ENCODE measurements around the gene HECTD3.
A peak's percentile ranks its signal among the peaks of the same experiment; 100 is the strongest.
"Not testable (repeated sequence)": the region's sequence is repeated elsewhere in the genome, so short reads cannot be mapped to it uniquely, and the experiment has no call there.

The HECTD3 gene

DNA sequence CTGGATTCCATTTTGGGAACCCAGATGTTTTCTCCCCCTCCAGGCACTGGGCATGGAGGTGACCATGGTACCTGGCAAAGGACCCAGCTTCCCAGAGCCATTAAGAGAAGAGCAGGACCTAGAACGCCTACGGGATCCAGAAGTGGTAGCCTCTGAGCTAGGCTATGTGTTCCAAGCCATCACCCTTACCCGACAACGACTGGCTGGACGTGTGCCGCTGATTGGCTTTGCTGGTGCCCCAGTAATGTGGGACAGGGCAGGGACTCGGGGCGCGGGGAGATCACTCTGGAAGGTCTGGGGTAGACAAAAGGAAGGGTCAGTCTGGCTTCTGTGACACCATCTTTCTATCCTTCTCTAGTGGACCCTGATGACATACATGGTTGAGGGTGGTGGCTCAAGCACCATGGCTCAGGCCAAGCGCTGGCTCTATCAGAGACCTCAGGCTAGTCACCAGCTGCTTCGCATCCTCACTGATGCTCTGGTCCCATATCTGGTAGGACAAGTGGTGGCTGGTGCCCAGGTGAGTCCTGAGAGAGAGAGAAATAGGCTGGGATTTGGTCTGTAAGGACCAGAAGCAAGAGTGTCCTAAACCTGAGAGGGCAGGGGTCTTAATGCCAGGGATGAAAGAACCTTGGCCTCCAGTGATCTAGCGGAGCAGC is 2.6 kb upstream of the HECTD3 start:
- DNase-seq = no peak

DNA sequence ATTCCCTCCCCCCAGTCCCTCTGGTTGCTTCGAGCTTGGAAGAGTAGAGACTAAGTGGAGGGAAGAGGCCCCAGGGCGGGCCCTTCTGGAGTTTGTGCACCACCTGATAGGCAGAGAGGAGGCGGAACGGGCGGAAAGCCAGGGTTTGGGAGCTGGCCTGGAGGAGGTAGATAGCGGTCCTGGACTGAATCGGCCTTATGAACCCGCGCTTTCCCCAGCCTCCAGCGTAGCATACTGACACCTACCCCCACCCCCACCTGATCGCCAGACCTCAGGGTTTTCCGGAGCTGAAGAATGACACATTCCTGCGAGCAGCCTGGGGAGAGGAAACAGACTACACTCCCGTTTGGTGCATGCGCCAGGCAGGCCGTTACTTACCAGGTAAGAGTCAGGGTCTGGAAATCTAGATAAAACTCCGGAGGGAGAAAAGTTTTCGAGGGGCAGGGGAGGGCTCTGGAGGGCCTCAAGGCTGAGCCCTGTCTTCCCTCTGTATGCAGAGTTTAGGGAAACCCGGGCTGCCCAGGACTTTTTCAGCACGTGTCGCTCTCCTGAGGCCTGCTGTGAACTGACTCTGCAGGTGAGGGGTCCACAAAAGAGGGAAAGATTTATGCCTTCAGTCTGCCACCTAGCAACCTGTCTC is 1.6 kb upstream of the HECTD3 start:
- no peak for DNase-seq

DNA sequence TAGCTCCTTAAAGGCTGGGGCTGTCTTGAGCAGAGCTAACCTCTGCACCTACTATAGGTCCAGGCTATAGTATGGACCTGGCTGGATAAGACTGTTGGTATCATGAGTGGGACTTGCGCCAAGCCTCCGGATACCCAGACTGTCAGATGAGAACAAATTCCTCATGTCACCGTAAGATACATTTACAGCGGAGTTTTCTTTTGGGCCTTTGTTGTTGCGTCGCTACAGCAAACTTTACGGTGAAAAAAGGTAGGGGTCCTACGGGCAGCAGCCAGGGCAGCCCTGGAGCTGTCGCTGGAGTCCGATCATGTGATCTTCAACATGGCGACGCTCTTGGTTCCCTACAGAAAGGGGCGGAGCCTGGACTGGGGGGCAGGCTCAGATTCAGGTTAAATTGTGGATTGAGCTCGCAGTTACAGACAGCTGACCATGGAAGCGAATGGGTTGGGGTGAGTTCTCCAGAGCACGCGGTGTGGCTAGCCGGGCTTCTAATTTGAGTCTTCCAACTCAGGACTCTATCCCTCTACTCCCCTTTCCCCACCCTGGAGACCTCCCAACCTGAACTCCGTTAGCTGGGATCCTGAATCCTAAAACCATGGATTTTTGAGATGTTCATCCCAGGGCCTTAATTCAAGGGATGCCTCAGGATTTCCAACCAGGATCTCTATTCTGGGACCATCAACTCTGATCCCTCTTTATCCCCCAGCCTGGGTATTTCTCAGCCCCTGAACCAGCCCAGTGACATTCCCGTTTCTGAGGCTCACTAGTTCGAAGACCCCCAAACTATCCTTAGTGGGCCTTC is 914 bp upstream of the HECTD3 start, which contains the start of gene UROD:
TSS of gene UROD (plus strand) at position 418 of the 802 bp plus-strand sequence. CDS start at position 430, 12 bp downstream.
- DNase-seq = peak; percentile 91

DNA sequence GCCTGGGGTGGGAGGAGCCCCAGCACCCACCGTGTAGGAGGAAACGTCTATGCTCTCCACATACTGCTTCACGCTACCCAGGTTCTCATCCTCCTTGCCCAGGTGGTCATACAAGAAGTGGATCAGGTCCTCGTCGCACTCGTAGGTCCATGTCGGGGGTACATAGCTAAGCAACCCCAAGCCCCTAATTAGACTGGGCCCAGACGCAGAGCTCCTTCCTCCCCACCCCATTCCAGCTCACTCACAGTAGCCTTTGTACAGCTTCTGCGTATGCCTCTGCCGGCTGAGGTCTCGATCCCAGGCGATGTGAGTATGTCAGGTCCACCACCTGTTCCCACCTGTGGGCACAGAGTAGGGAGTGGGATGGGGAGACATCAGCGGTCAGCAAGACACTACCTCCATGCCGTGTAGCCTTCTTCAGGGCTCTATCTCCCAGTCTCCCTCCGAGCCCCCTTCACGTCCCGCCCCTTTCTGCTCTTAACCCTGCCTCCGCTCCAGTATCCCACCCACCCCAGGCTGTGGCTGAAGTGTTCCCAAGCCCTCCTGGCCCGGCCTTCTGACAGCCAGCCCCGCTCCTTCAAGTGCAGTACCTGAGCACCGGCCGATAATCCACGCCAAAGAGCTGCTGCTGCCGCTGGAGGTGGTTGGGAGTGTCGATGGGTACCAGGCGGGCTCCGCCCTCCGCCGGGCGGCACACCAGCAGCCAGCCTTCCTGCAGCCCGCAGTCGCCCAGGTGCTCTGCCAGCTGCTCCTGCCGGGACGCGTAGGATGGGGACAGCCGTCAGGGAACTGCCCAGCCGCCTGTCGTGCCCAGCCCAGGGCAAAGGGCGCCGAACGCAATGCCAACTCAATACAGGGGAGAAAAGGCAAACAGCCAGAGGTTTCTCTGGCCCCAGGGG is 919 bp downstream of the HECTD3 start:
- no peak for DNase-seq

DNA sequence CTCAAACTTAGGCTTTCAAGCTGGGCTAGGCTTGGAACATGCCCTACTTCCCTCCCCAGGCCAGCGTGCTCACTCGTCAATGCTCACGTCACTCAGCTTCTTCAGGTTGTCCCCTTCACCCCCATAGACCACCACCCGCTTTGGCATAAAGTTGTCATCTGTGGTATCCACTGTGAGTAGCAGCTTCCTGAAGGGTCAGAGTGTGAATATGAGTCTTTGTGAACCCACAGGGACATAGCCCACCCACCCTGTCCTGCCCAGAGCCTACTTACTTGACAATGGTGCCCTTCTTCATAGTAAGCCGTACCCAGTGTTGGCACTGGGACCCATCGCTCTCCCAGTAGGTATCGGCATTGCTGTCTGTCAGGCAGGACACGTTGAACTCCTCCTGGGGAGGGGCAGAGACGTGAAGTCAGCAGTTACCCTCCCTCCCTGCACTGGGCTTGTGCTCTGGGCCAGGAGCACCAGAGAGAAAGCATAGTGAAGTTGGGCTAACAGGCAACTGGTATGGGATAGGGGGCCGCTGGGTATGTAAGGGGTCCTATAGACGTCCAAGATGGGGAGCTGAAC is 1.7 kb downstream of the HECTD3 start:
- DNase-seq = no peak

DNA sequence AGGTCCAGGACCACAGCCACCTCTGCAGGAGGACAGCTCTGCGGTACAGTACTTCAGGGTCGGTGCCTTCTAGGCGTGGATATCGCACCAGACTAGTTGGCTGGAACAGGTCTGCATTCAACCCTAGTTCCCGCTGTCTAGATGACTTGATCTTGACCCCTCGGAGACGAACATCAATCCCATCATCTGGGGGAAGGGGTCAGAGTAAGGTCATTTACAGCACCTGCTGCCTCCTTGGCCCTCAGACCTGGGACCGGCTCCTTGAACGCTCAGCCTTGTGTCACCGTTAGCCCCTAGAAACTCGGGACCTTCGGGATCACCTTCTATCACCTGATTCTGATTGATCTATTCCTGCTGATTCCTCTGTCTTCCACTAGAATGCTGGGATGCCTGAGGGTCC is 2.6 kb downstream of the HECTD3 start:
- DNase-seq = no peak

DNA sequence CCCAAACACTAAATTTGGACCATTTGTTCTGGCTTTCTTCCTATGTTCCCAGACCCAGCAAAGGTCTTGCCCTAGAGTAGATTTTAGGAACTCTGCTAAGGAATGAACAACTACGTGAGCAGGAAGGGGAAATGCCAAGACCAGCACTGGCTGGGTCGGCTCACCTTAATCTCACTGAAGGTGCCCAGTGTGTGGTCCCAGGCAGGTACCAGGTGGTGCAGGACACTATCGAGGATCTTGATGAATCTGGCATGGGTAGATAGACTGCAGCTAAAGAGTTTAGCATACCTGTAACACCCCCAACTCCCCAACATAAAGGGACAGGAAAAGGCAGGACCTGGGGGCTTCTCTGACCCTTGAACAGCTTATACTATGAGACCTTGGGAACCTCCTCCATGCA is 3.0 kb downstream of the HECTD3 start:
- no peak for DNase-seq

DNA sequence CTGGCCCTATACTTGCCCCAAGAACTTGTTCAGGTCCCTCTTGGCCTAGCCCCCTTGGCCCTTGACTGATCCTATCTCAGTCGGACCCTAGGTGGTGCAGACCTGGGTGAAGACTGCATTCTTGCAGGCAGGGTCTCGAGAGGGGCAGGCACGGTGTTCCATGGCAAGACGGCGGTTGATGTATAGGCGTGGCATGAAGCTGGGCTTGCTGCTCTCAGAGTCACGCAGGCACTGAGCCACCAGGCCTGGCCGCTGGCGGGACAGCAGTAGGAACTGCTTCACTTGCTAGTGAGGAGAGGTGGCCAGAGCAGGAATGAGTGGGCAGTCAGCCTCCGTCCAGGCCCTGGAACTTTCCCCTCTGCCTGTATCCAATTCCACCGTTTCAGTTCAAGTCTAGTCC is 3.8 kb downstream of the HECTD3 start:
- no peak for DNase-seq

DNA sequence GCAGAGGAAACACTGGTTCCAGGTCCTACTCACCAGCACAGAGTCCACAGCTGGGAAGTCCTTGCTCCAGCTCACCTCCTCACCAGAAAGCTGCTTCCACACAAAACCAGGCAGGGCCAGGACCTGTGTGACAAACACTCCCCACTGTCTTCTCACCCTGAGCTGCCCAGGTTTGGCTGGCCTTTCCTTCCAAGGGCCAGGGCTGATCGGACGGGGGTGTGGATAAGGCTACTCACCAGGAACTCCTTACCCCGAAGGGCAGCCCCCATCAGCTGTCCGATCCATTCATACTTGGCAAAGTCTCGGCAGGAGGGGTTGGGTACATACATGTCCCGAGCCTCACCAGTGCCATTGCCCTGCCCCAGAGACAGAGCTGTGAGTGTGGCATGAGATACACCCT is 5.4 kb downstream of the HECTD3 start:
- DNase-seq = no peak

DNA sequence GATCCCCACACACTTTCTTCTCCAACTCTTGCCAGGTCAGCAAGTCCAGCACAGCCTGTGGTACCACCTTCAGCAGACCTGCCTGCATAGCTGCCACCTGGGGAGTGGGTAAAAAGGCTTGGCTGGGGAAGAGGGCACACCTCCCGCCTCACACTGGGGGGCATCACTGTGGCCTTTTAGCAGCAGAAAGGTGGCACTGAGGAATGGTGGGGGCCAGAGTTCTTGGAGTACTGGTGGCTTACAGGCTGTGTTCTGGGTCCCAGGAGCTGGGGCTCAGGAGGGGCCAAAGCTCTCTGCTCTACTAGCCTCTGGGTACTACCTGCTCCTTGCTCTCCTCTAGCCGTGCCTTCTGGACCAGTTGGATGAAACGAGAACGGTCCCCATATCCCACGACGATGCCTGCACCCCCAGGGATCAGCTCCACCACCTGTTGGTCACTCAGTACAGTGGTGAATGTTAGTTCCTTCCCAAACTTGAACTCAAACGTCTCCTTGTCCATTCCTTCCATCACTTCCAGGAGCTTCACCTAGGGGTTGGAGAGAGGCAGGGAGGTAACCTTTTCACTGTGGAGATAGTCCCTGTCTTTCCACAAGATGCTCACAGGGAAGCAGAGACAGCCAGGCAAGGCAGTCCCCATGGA is 6.7 kb downstream of the HECTD3 start:
- no peak for DNase-seq

DNA sequence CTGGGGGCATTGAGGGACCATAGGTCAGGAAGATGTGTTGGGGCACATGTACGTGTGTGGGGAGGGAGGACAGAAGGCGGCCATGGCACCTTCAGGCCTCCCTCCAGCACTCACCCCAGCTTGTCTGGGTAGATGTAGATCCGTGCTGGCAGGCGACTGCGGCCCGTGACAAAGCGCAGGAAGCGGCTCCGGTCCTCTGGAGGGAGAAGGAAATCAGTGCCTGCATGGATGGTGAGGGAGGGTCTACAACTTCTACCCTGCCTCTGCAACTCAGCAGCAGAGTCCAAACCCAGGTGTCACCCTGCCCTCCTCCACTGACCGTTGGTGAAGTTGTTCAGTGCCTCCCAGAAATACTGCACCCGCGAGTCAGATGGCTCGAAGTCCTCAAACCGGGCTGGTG is 7.4 kb downstream of the HECTD3 start:
- no peak for DNase-seq

DNA sequence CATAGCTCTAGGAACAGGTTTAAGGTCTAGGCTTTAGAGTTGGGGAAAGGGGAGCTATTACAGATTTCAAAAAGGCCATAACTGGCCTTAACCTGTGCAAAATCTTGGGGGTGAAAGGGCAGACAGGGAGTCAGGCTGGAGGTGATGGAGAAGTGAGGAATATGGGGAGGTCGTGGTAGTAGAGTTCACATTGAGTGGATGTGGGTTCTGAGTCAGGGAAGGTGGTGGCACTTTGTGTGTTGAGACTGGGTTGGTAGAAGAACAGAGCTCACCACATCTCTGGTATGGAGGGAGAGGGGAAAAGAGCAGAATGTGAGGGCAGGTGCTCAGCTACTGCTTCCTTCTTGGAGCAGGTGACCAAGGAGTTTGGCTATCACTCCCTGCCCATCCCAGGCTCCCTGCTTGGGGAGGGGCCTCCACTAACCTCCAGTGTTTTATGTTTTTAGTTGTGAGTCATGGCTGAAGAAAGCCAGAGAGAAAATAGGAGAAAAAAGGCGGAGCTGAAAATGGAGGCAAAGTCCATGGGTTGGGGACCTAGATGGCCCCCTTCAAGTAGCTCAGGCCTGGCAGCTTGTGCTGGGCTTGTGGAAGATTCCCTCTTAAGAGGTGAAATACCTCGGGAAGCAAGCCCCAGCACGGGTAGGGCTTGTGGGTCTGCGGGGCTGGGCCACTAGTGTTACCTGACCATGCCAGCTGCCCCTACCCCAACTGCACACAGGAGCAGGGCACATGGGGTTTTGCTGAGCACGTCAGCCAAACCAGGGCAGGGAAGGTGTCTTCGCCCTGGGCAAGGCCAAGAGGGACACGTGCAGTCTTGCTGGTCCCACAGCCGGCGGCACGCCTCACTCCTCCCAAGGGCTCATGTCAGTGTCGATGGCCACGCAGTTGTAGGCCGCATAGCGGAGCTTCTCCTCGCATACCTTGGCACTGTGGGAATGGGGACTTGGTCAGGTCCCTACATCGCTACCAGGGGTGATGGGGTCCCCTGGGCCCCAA is 8.2 kb downstream of the HECTD3 start:
- no peak for DNase-seq

DNA sequence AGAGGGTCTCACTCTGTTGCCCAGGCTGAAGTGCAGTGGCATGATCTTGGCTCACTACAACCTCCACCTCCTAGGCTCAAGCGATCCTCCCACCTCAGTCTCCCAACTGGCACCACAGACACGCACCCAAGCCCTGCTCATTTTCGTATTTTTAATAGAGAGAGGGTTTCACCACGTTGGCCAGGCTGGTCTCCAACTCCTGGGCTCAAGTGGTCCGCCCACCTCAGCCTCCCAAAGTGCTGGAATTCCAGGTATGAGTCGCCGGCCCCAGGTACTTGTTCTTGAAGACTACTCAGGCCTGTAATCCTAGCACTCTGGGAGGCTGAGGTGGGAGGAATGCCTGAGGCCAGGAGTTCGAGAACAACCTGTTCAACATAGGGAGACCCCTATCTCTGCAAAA is 9.5 kb downstream of the HECTD3 start:
- not testable (repeated sequence) for DNase-seq

DNA sequence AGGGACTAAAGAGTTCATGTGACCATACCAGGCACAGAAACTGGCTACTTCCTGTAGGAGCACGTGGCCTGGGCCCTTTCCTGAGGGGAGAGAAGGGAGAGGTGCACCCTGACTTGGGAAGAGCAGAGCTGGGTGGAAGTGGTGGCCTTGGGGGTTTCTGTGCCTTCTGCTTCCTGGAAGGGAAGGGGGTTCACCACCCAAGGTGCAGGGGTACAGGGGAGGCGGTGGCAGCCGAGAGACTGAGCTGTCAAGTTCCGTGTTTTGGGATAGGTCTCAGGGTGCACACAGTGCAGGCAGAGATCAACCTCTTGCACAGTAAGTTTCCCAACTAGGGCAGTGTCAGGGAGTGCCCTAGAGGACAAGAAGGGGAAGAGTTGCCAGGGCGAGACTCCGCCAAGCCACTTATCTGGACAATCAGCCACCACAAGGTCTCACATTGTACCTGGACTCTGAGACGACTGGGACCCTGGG is 10.1 kb downstream of the HECTD3 start:
- no peak for DNase-seq

DNA sequence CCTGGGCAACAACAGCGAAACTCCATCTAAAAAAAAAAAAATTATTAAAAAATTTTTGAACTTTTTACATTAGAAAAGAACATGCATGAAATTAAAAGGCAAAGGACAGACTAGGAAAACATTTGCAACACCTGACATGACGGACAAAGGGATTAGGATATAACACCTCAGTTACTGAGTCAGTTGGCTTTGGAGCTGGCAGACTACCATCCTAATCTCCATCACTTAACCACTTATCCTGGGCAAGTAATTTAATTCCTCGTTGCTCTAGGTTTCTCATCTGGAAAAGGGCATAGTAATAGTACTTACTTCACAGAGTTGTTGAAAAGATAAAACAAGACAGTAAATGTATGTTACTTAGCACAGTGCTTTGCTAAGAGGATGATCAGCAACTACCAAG is 11.9 kb downstream of the HECTD3 start:
- DNase-seq = no peak

DNA sequence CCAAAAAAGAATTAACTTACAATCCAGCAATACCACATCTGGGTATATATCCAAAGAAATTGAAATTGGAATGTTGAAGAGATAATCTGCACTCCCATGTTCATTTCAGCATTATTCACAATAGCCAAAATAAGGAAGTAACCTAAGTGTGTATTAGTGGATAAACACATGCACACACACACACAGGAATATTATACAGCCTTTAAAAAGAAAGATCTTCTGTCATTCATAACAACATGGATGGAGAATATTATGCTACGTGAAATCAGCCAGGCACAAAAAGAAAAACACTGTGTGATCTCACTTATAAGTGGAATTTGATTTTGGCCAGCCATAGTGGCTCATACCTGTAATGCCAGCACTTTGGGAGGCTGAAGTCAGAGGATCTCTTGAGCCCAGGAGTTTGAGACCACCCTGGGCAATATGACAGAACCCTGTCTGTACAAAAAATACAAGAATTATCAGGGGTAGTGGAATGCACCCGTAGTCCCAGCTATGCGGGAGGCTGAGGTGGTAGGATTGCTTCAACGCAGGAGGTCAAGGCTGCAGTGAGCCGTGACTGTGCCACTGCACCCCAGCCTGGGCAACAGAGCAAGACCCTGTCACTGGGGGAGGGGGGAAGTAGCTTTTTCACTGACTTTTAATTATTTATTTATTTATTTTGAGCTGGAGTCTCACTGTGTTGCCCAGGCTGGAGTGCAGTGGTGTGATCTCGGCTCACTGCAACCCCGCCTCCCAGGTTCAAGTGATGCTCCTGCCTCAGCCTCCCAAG is 15.5 kb downstream of the HECTD3 start:
- DNase-seq = no peak

DNA sequence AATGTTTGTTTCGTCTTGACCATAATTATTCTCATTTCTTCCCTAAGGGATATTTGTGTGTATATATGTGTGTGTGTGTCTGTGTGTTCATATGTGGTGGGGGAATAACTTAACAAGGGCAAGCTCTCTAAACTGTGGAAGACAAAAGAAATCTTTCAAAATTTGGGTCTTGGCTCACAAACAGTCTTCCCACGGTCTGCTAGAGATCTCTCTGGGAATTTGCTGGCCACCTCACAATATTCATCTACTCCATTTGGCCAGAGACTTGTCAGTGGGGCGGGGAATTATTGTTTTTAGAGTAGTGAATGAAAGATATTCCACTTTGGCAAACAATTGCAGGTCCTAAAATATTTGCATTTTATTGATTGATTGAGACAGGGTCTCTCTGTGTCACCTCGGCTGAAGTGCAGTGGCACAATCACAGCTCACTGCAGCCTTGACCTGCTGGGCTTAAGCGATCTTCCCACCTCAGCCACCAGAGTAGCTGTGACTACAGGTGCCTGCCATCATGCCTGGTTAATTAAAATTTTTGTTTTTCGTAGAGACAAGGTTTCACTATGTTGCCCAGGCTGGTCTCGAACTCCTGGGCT is 16.7 kb downstream of the HECTD3 start:
- no peak for DNase-seq

DNA sequence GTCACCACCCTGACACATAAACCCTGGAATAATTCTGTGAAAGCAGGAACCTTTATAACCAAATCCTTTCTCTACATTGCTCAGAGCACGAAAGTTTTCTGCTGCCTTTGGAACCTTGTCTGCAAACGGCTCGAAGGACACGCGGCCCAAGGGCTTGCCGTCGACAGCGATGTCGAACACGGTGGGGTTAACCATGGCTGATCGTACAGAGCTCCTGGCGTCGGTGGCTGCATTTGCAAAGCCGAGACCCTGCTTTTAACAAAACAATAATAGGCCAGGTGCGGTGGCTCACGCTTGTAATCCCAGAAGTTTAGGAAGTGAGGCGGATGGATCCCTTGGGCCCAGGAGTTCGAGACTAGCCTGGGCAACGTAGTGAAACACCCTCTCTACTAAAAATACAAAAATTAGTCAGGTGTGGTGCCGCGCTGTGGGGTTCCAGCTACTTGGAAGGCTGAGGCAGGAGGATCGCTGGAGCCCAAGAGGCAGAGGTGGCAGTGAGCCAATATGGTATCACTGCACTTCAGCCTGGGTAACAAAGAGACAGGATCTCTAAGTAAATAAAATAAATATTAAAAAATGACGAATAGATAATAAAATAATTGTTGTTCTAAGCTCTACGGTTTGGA is 22.5 kb downstream of the HECTD3 start:
- no peak for DNase-seq
